ENCODE data around the gene CUL4A.

DNA sequence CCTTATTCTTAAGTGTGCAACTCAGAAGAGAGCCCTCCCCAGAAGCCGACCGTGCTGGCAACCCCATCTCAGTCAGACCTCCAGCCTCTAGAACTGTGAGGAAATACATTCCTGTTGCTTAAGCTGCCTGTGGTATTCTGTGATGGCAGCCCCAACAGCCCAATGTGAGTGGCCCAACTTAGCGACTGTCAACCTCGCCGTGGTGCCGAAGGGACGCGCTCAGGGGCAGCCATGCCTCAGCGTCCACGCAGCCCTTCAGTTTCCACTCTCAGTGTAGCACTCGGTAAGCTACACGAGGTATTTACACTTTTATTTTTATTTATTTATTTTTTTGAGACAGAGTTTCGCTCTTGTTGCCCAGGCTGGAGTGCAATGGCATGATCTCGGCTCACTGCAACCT, 32.6 kb upstream of the CUL4A start:
- TF ChIP-seq, protein P1, sequence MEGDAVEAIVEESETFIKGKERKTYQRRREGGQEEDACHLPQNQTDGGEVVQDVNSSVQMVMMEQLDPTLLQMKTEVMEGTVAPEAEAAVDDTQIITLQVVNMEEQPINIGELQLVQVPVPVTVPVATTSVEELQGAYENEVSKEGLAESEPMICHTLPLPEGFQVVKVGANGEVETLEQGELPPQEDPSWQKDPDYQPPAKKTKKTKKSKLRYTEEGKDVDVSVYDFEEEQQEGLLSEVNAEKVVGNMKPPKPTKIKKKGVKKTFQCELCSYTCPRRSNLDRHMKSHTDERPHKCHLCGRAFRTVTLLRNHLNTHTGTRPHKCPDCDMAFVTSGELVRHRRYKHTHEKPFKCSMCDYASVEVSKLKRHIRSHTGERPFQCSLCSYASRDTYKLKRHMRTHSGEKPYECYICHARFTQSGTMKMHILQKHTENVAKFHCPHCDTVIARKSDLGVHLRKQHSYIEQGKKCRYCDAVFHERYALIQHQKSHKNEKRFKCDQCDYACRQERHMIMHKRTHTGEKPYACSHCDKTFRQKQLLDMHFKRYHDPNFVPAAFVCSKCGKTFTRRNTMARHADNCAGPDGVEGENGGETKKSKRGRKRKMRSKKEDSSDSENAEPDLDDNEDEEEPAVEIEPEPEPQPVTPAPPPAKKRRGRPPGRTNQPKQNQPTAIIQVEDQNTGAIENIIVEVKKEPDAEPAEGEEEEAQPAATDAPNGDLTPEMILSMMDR (IDR thresholded peaks at IDR 0.05 in 8 of 11, conservative IDR thresholded peaks at IDR 0.05 in 3 of 11), result no peak
- no peak for TF ChIP-seq POLR2A (IDR thresholded peaks at IDR 0.05)
